GOT3 (cell line): ENCODE measurements around the gene SGSH.
"Not testable (repeated sequence)": the region's sequence is repeated elsewhere in the genome, so short reads cannot be mapped to it uniquely, and the experiment has no call there.

Source experiments
- DNase-seq: peaks from one replicate; lab custom pipeline; 2025; ENCODE audit warnings: mixed read lengths; lab: John Stamatoyannopoulos, UW

Gene SGSH

GRCh38 chr17:80220054-80220735 is at the start of gene SGSH, which contains the start of gene SLC26A11:
TSS of gene SGSH (minus strand) at chr17:80220333. CDS start at chr17:80220313, 20 bp downstream.
TSS of gene SLC26A11 (plus strand) at chr17:80220427. CDS start at chr17:80221561, 1,134 bp downstream.
- DNase-seq = peak; percentile 28

- DNase-seq = no peak
Observed at GRCh38 chr17:80269405-80269807, 49.3 kb upstream of the SGSH start.

- no peak for DNase-seq
Observed at GRCh38 chr17:80268427-80268826, 48.3 kb upstream of the SGSH start.

GRCh38 chr17:80267391-80267790 is 47.3 kb upstream of the SGSH start:
- DNase-seq = no peak

- DNase-seq = no peak
Observed at GRCh38 chr17:80265205-80266068, 45.3 kb upstream of the SGSH start.

GRCh38 chr17:80264205-80265075 is 44.3 kb upstream of the SGSH start:
- no peak for DNase-seq

- DNase-seq = no peak
Observed at GRCh38 chr17:80263253-80264204, 43.4 kb upstream of the SGSH start.

GRCh38 chr17:80262775-80263244 is 42.7 kb upstream of the SGSH start:
- no peak for DNase-seq

GRCh38 chr17:80262291-80262690 is 42.2 kb upstream of the SGSH start:
- no peak for DNase-seq

GRCh38 chr17:80261895-80262279 is 41.8 kb upstream of the SGSH start:
- DNase-seq = no peak

- DNase-seq = no peak
Observed at GRCh38 chr17:80261159-80261894, 41.2 kb upstream of the SGSH start.

- no peak for DNase-seq
Observed at GRCh38 chr17:80260791-80261158, 40.6 kb upstream of the SGSH start, which contains the start of gene RNF213. TSS of gene RNF213 (plus strand) at chr17:80260852. CDS start at chr17:80263682, 2,830 bp downstream.

GRCh38 chr17:80260069-80260535 is 40.0 kb upstream of the SGSH start:
- DNase-seq = no peak

GRCh38 chr17:80259457-80260068 is 39.4 kb upstream of the SGSH start:
- no peak for DNase-seq

GRCh38 chr17:80258296-80258695 is 38.2 kb upstream of the SGSH start:
- DNase-seq = not testable (repeated sequence)

- DNase-seq = no peak
Observed at GRCh38 chr17:80257716-80258213, 37.6 kb upstream of the SGSH start.

- DNase-seq = no peak
Observed at GRCh38 chr17:80256034-80256350, 35.9 kb upstream of the SGSH start.

GRCh38 chr17:80254396-80255251 is 34.5 kb upstream of the SGSH start:
- no peak for DNase-seq
